Measurements from ENCODE around the gene FBXO40.

FBXO40 gene

GRCh38 chr3:121626495-121626894, 33.3 kb downstream of the FBXO40 start:
- no peak overlapping the region for H3K4me3 ChIP-seq (ENCODE audit: low read depth, low read length)
- TF ChIP-seq MAX (IDR thresholded peaks at IDR 0.05; ENCODE audit: low read depth, low read length) (no peak), CTCF (IDR thresholded peaks at IDR 0.05; ENCODE audit: low read depth, low read length) (no peak), POLR2A (IDR thresholded peaks at IDR 0.05; ENCODE audit: extremely low read depth, insufficient read length) (no peak), MYC (IDR thresholded peaks at IDR 0.05; ENCODE audit: low read depth, low read length) (no peak)
- no peak for DNase-seq (ENCODE audit: low read depth)

DNA sequence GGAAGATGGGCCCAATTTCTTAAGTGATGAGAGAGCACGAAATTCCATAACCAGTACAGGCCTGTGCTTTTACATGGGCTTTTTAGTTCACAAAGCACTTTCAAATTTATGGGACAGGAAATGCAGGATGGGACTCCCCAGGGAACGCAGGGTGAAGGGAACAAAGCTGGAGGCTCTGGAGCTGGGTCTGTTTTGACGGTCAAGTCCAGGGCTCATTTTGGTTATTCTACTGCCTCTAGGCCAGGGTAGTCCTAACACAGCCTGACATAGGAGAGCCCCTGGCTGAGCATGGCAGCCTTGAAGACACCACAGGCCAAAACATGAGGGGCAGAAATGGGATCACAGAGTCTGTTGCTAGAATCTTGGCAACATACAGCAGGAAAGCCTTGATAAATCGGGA, 34.0 kb downstream of the FBXO40 start:
- no peak overlapping the region for H3K4me3 ChIP-seq (ENCODE audit: low read depth, low read length)
- TF ChIP-seq MAX (IDR thresholded peaks at IDR 0.05; ENCODE audit: low read depth, low read length) (no peak), MYC (IDR thresholded peaks at IDR 0.05; ENCODE audit: low read depth, low read length) (no peak), CTCF (IDR thresholded peaks at IDR 0.05; ENCODE audit: low read depth, low read length) (no peak), POLR2A (IDR thresholded peaks at IDR 0.05; ENCODE audit: extremely low read depth, insufficient read length) (no peak)
- no peak for DNase-seq (ENCODE audit: low read depth)

GRCh38 chr3:121627622-121628021, 34.4 kb downstream of the FBXO40 start:
- TF ChIP-seq MYC (IDR thresholded peaks at IDR 0.05; ENCODE audit: low read depth, low read length): no peak
- no peak for TF ChIP-seq CTCF (IDR thresholded peaks at IDR 0.05; ENCODE audit: low read depth, low read length)
- TF ChIP-seq MAX (IDR thresholded peaks at IDR 0.05; ENCODE audit: low read depth, low read length): no peak
- TF ChIP-seq POLR2A (IDR thresholded peaks at IDR 0.05; ENCODE audit: extremely low read depth, insufficient read length): no peak
- no peak for DNase-seq (ENCODE audit: low read depth)
- no peak overlapping the region for H3K4me3 ChIP-seq (ENCODE audit: low read depth, low read length)

- no peak for TF ChIP-seq POLR2A (IDR thresholded peaks at IDR 0.05; ENCODE audit: extremely low read depth, insufficient read length)
- TF ChIP-seq CTCF (IDR thresholded peaks at IDR 0.05; ENCODE audit: low read depth, low read length): no peak
- TF ChIP-seq MYC (IDR thresholded peaks at IDR 0.05; ENCODE audit: low read depth, low read length): no peak
- TF ChIP-seq MAX (IDR thresholded peaks at IDR 0.05; ENCODE audit: low read depth, low read length): no peak
- no peak for DNase-seq (ENCODE audit: low read depth)
- no peak overlapping the region for H3K4me3 ChIP-seq (ENCODE audit: low read depth, low read length)
These were observed 36.4 kb downstream of the FBXO40 start for GRCh38 chr3:121629601-121630000.

DNA sequence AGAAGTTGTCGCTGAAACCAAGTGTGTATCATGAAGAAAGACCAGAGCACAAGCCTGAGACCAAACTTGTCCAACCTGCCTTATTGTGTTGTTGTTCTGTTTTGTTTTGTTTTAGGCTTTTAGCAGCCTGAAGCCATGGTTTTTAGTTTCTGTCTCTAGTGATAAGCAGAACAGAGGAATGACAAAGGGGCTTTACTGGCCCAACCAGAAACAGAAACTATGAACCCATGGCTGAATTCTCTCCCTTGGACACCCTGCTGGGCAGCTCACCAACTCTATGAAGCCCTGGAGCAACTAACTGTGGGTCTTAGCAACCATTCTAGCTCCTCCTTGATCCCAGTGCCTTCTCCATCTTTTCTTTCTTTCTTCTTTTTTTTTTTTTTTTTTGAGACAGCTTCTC, 37.2 kb downstream of the FBXO40 start:
- DNase-seq (ENCODE audit: low read depth): no peak
- no peak overlapping the region for H3K4me3 ChIP-seq (ENCODE audit: low read depth, low read length)

More for the DNA sequence above, 37.2 kb downstream of the FBXO40 start:
- TF ChIP-seq MAX (IDR thresholded peaks at IDR 0.05; ENCODE audit: low read depth, low read length): no peak
- TF ChIP-seq MYC (IDR thresholded peaks at IDR 0.05; ENCODE audit: low read depth, low read length): no peak
- no peak for TF ChIP-seq CTCF (IDR thresholded peaks at IDR 0.05; ENCODE audit: low read depth, low read length)
- TF ChIP-seq POLR2A (IDR thresholded peaks at IDR 0.05; ENCODE audit: extremely low read depth, insufficient read length): no peak
